H9 (cell line): ENCODE measurements around the gene SLC22A31. TPM values are rescaled to one million over a fixed set of nuclear protein-coding genes. Genes with fewer than 3 reads are reported as not detected.
A peak's percentile ranks its signal among the peaks of the same experiment; 100 is the strongest.

Experiments
- DNase-seq: peaks from one replicate; pipeline ENCODE4 v3.0.0-alpha.2; 2017
- H2AFZ ChIP-seq: one replicate; pipeline ENCODE4 v1.6.1; 2013; ENCODE audit warnings: mild to moderate bottlenecking, low read length, control low read depth, moderate library complexity
- H2AK5ac ChIP-seq: 2 replicates; pipeline ENCODE4 v1.6.1; 2013; ENCODE audit warnings: low read length, control low read depth, mixed read lengths; ENCODE audit not compliant: insufficient read length
- H2BK120ac ChIP-seq: one replicate; pipeline ENCODE4 v1.6.1; 2013; ENCODE audit warnings: low read depth, mild to moderate bottlenecking, low read length, control low read depth, inconsistent platforms; ENCODE audit not compliant: poor library complexity, severe bottlenecking
- H2BK12ac ChIP-seq: 2 replicates; pipeline ENCODE4 v1.6.1; 2013; ENCODE audit warnings: low read length, control low read depth, mixed read lengths, low read depth; ENCODE audit not compliant: insufficient read length
- H2BK15ac ChIP-seq: 2 replicates; pipeline ENCODE4 v1.6.1; 2013; ENCODE audit warnings: low read depth, low read length, control low read depth
- H2BK20ac ChIP-seq: one replicate; pipeline ENCODE4 v1.6.1; 2013; ENCODE audit warnings: low read depth, mild to moderate bottlenecking, low read length, control low read depth, inconsistent platforms; ENCODE audit not compliant: poor library complexity, severe bottlenecking
- H2BK5ac ChIP-seq: 2 replicates; pipeline ENCODE4 v1.6.1; 2013; ENCODE audit warnings: low read length, control low read depth, mixed read lengths; ENCODE audit not compliant: insufficient read length
- H3K14ac ChIP-seq: 2 replicates; pipeline ENCODE4 v1.6.1; 2013; ENCODE audit warnings: low read length, control low read depth; ENCODE audit not compliant: insufficient read depth
- H3K18ac ChIP-seq: 2 replicates; pipeline ENCODE4 v1.6.1; 2013; ENCODE audit warnings: low read depth, mild to moderate bottlenecking, mixed read lengths, low read length, control low read depth; ENCODE audit not compliant: insufficient read length
- H3K23ac ChIP-seq: 2 replicates; pipeline ENCODE4 v1.6.1; 2013; ENCODE audit warnings: low read length, control low read depth, mixed read lengths, low read depth; ENCODE audit not compliant: insufficient read length
- H3K23me2 ChIP-seq: 2 replicates; pipeline ENCODE4 v1.6.1; 2013; ENCODE audit warnings: low read depth, mild to moderate bottlenecking, mixed read lengths, low read length, control low read depth; ENCODE audit not compliant: insufficient read length, poor library complexity, severe bottlenecking
- H3K27ac ChIP-seq: 2 replicates; pipeline ENCODE4 v1.5.1; 2013; ENCODE audit warnings: low read length, control low read depth, mixed read lengths, low read depth; ENCODE audit not compliant: insufficient read length
- H3K27me3 ChIP-seq: 2 replicates; pipeline ENCODE4 v1.6.1; 2013; ENCODE audit warnings: low read length, control low read depth, inconsistent platforms; ENCODE audit not compliant: insufficient read depth
- H3K4ac ChIP-seq: 2 replicates; pipeline ENCODE4 v1.6.1; 2013; ENCODE audit warnings: low read depth, mild to moderate bottlenecking, control low read depth, inconsistent platforms, low read length, moderate library complexity
- H3K4me1 ChIP-seq: 2 replicates; pipeline ENCODE4 v1.6.1; 2013; ENCODE audit warnings: low read length, control low read depth, inconsistent platforms; ENCODE audit not compliant: insufficient read depth
- H3K4me2 ChIP-seq: 2 replicates; pipeline ENCODE4 v1.6.1; 2013; ENCODE audit warnings: low read length, control low read depth, mixed read lengths; ENCODE audit not compliant: insufficient read length, insufficient read depth
- H3K56ac ChIP-seq: 2 replicates; pipeline ENCODE4 v1.6.1; 2013; ENCODE audit warnings: low read depth, mild to moderate bottlenecking, mixed read lengths, low read length, control low read depth; ENCODE audit not compliant: insufficient read length
- H3K79me1 ChIP-seq: 2 replicates; pipeline ENCODE4 v1.6.1; 2013; ENCODE audit warnings: low read depth, mild to moderate bottlenecking, moderate library complexity, low read length, control low read depth, inconsistent platforms; ENCODE audit not compliant: insufficient read depth, poor library complexity, severe bottlenecking
- H3K79me2 ChIP-seq: 2 replicates; pipeline ENCODE4 v1.6.1; 2013; ENCODE audit warnings: low read length, control low read depth, inconsistent platforms; ENCODE audit not compliant: insufficient read depth
- H3K9ac ChIP-seq: 2 replicates; pipeline ENCODE4 v1.6.1; 2013; ENCODE audit warnings: low read length, control low read depth, mixed read lengths; ENCODE audit not compliant: insufficient read length; ENCODE audit errors: extremely low read depth
- H3K9me3 ChIP-seq: one replicate; pipeline ENCODE4 v1.6.1; 2013; ENCODE audit warnings: low read depth, low read length, inconsistent platforms; ENCODE audit not compliant: control insufficient read depth
- H3T11ph ChIP-seq: one replicate; pipeline ENCODE4 v1.6.1; 2013; ENCODE audit warnings: mild to moderate bottlenecking, low read length, control low read depth, inconsistent platforms
- H4K20me1 ChIP-seq: one replicate; pipeline ENCODE4 v1.6.1; 2013; ENCODE audit not compliant: control insufficient read depth, insufficient read length, insufficient read depth
- H4K5ac ChIP-seq: 2 replicates; pipeline ENCODE4 v1.6.1; 2013; ENCODE audit warnings: low read depth, mild to moderate bottlenecking, mixed read lengths, low read length, control low read depth; ENCODE audit not compliant: insufficient read length
- H4K8ac ChIP-seq: replicated peaks from 2 replicates; pipeline ENCODE4 v1.6.1; 2013; ENCODE audit warnings: low read length, control low read depth, mixed read lengths, low read depth; ENCODE audit not compliant: insufficient read length
- H4K91ac ChIP-seq: 2 replicates; pipeline ENCODE4 v1.6.1; 2013; ENCODE audit warnings: low read depth, mild to moderate bottlenecking, moderate library complexity, mixed read lengths, low read length, control low read depth; ENCODE audit not compliant: insufficient read length
- H3K27ac Mint-ChIP-seq, 3 experiments: 2 replicates in 2 of 3; 3 replicates in 1 of 3; pipeline ENCODE4 v1.8.0; 2020 to 2021; ENCODE audit warnings: mixed read lengths in 3 of 3, mild to moderate bottlenecking in 1 of 3, moderate library complexity in 1 of 3
- H3K27me3 Mint-ChIP-seq: 2 replicates; pipeline ENCODE4 v1.8.0; 2021; ENCODE audit warnings: low read depth, mild to moderate bottlenecking, moderate library complexity, mixed read lengths
- H3K36me3 Mint-ChIP-seq, 3 experiments: 2 replicates in 2 of 3; 3 replicates in 1 of 3; pipeline ENCODE4 v1.8.0; 2020 to 2021; ENCODE audit warnings: low read depth in 3 of 3, mixed read lengths in 3 of 3; ENCODE audit not compliant: insufficient read depth in 1 of 3
- H3K4me1 Mint-ChIP-seq, 2 experiments: 2 replicates each; pipeline ENCODE4 v1.8.0; 2020; ENCODE audit warnings: mixed read lengths in 2 of 2
- H3K4me3 Mint-ChIP-seq, 2 experiments: 2 replicates in 1 of 2; 3 replicates in 1 of 2; pipeline ENCODE4 v1.8.0; 2020 to 2021; ENCODE audit warnings: mild to moderate bottlenecking in 2 of 2, mixed read lengths in 2 of 2, moderate library complexity in 1 of 2
- H3K9me3 Mint-ChIP-seq, 2 experiments: 2 replicates in 1 of 2; 3 replicates in 1 of 2; pipeline ENCODE4 v1.8.0; 2020; ENCODE audit warnings: mild to moderate bottlenecking in 2 of 2, mixed read lengths in 2 of 2, moderate library complexity in 1 of 2
- WGBS: extraction: QIAGEN DNeasy Blood & Tissue Kit; methylation state at CpG from one replicate; pipeline ENCODE4 v1.1.7; 2013; ENCODE audit warnings: missing lambda C conversion rate, low lambda C conversion rate, mixed read lengths; ENCODE audit not compliant: insufficient read length; ENCODE audit errors: extremely low coverage; 5-methylcytosine and 5-hydroxymethylcytosine counted together
- total RNA-seq: library from RNA; stranded (reverse); gene quantifications from 2 replicates; pipeline ENCODE4 v1.2.1, GENCODE V29; 2021
- TF ChIP-seq, protein P1 (sequence below): fragments of 200-600 bp; sonication (generic); conservative IDR thresholded peaks from 3 replicates; pipeline ENCODE4 v1.8.0; 2021; ENCODE audit warnings: antibody characterized with exemption, mild to moderate bottlenecking

The SLC22A31 gene
- total RNA-seq, 1 experiment from 2014 or later = 7.7 TPM

GRCh38 chr16:89241187-89242007 lies 41.1 kb upstream of the SLC22A31 start:
- H2BK5ac ChIP-seq = no peak overlapping the region
- H4K91ac ChIP-seq = no peak overlapping the region
- no peak overlapping the region for H2BK15ac ChIP-seq
- H3T11ph ChIP-seq = no peak overlapping the region
- peak overlapping the region; percentile 91 for H3K9ac ChIP-seq
- H3K79me2 ChIP-seq = no peaks in the 10 kb centered on the region
- no peak overlapping the region for H2AFZ ChIP-seq
- H2BK20ac ChIP-seq = no peak overlapping the region
- no peak overlapping the region for H4K5ac ChIP-seq
- H3K18ac ChIP-seq = peak overlapping the region; percentile 81
- no peak overlapping the region for H2BK12ac ChIP-seq
- H3K56ac ChIP-seq = no peak overlapping the region
- H3K27ac Mint-ChIP-seq = peak overlapping the region; percentile 88 to 99 (median 96); a peak in 6 of 7 replicates
- peak; percentile 84 for DNase-seq
- peaks cover 4 to 5% of the 10 kb centered on the region in 2 experiments; a peak in 4 of 5 replicates for H3K9me3 Mint-ChIP-seq
- peaks cover 0 to 5% (median 4%) of the 10 kb centered on the region in 3 experiments; a peak in 6 of 7 replicates for H3K36me3 Mint-ChIP-seq
- WGBS = no CpG with 5 or more reads among the region's 39 CpGs
- H3K23ac ChIP-seq = no peak overlapping the region
- no peaks in the 10 kb centered on the region for H4K20me1 ChIP-seq
- no peak overlapping the region for H3K4ac ChIP-seq
- H2AK5ac ChIP-seq = no peak overlapping the region
- no peaks in the 10 kb centered on the region for H3K9me3 ChIP-seq
- H3K27me3 Mint-ChIP-seq = peaks cover 2% of the 10 kb centered on the region
- TF ChIP-seq, protein P1, sequence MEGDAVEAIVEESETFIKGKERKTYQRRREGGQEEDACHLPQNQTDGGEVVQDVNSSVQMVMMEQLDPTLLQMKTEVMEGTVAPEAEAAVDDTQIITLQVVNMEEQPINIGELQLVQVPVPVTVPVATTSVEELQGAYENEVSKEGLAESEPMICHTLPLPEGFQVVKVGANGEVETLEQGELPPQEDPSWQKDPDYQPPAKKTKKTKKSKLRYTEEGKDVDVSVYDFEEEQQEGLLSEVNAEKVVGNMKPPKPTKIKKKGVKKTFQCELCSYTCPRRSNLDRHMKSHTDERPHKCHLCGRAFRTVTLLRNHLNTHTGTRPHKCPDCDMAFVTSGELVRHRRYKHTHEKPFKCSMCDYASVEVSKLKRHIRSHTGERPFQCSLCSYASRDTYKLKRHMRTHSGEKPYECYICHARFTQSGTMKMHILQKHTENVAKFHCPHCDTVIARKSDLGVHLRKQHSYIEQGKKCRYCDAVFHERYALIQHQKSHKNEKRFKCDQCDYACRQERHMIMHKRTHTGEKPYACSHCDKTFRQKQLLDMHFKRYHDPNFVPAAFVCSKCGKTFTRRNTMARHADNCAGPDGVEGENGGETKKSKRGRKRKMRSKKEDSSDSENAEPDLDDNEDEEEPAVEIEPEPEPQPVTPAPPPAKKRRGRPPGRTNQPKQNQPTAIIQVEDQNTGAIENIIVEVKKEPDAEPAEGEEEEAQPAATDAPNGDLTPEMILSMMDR = no peak
- H4K8ac ChIP-seq = no peak overlapping the region
- no peaks in the 10 kb centered on the region for H3K27me3 ChIP-seq
- no peaks in the 10 kb centered on the region for H3K79me1 ChIP-seq
- peak overlapping the region; percentile 97 for H3K4me3 Mint-ChIP-seq
- H3K27ac ChIP-seq = no peak overlapping the region
- H3K4me1 ChIP-seq = no peaks in the 10 kb centered on the region
- no peak overlapping the region for H2BK120ac ChIP-seq
- peak overlapping the region; percentile 74; the same call in 1 of the 2 replicates for H3K14ac ChIP-seq
- H3K4me1 Mint-ChIP-seq = peaks cover 3 to 6% of the 10 kb centered on the region in 2 experiments; a peak in 2 of 4 replicates
- H3K23me2 ChIP-seq = peaks cover 6% of the 10 kb centered on the region
- peak overlapping the region; percentile 87 for H3K4me2 ChIP-seq
